Measurements from ENCODE around the gene AP1S3.

The AP1S3 gene

GRCh38 chr2:223740679-223741078 lies 96.7 kb downstream of the AP1S3 start:
- H3K27me3 ChIP-seq, result no peaks in the 10 kb centered on the region

GRCh38 chr2:223737207-223737606 lies 100.2 kb downstream of the AP1S3 start:
- no peak overlapping the region for H3K4me3 ChIP-seq (ENCODE audit: low read depth, low read length)
- H3K4me1 ChIP-seq, result no peaks in the 10 kb centered on the region; the same call in 1 of the 2 replicates
- H3K36me3 ChIP-seq, result no peaks in the 10 kb centered on the region
- no peaks in the 10 kb centered on the region for H3K27me3 ChIP-seq
- no peak for TF ChIP-seq CTCF (IDR thresholded peaks at IDR 0.05; ENCODE audit: low read depth, low read length)
- no peaks in the 10 kb centered on the region; the same call in 1 of the 2 replicates for H3K9me3 ChIP-seq
- DNase-seq, result no peak

More at GRCh38 chr2:223740679-223741078, 96.7 kb downstream of the AP1S3 start:
- Histone ChIP-seq H3K4me1 (no peaks in the 10 kb centered on the region; the same call in 1 of the 2 replicates), H3K9me3 (no peaks in the 10 kb centered on the region; the same call in 1 of the 2 replicates), H3K4me3 (ENCODE audit: low read depth, low read length) (no peak overlapping the region), H3K36me3 (no peaks in the 10 kb centered on the region)
- no peak for TF ChIP-seq CTCF (IDR thresholded peaks at IDR 0.05; ENCODE audit: low read depth, low read length)
- no peak for DNase-seq

GRCh38 chr2:223736488-223736887 lies 100.9 kb downstream of the AP1S3 start:
- no peak for DNase-seq
- no peaks in the 10 kb centered on the region for H3K27me3 ChIP-seq
- no peaks in the 10 kb centered on the region; the same call in 1 of the 2 replicates for H3K9me3 ChIP-seq
- TF ChIP-seq CTCF (IDR thresholded peaks at IDR 0.05; ENCODE audit: low read depth, low read length), result no peak
- no peaks in the 10 kb centered on the region for H3K36me3 ChIP-seq
- H3K4me1 ChIP-seq, result no peaks in the 10 kb centered on the region
- H3K4me3 ChIP-seq (ENCODE audit: low read depth, low read length), result no peak overlapping the region

- no peak for DNase-seq
- Histone ChIP-seq H3K9me3 (no peaks in the 10 kb centered on the region; the same call in 1 of the 2 replicates), H3K4me3 (ENCODE audit: low read depth, low read length) (no peak overlapping the region), H3K36me3 (no peaks in the 10 kb centered on the region), H3K27me3 (no peaks in the 10 kb centered on the region), H3K4me1 (no peaks in the 10 kb centered on the region)
- TF ChIP-seq CTCF (IDR thresholded peaks at IDR 0.05; ENCODE audit: low read depth, low read length), result no peak
These were observed 101.6 kb downstream of the AP1S3 start for GRCh38 chr2:223735659-223736244.

GRCh38 chr2:223735035-223735640 lies 102.2 kb downstream of the AP1S3 start:
- DNase-seq, result no peak
- Histone ChIP-seq H3K27me3 (no peaks in the 10 kb centered on the region), H3K36me3 (no peaks in the 10 kb centered on the region)

More at GRCh38 chr2:223735035-223735640, 102.2 kb downstream of the AP1S3 start:
- Histone ChIP-seq H3K4me3 (ENCODE audit: low read depth, low read length) (no peak overlapping the region), H3K4me1 (no peaks in the 10 kb centered on the region), H3K9me3 (no peaks in the 10 kb centered on the region; the same call in 1 of the 2 replicates)
- TF ChIP-seq CTCF (IDR thresholded peaks at IDR 0.05; ENCODE audit: low read depth, low read length), result no peak
